Measurements from ENCODE around the gene GARRE1. TPM values are rescaled to one million over a fixed set of nuclear protein-coding genes. Genes with fewer than 3 reads are reported as not detected.
"Not testable (repeated sequence)": the region's sequence is repeated elsewhere in the genome, so short reads cannot be mapped to it uniquely, and the experiment has no call there.

Gene GARRE1
- total and polyA plus RNA-seq, 2 of the 8 experiments (the other 6 are each of a cell fraction or from before 2014, with no cell fraction given): 16.4 to 23.1 TPM

GRCh38 chr19:34216745-34217219 is 37.6 kb upstream of the GARRE1 start:
- FAIRE-seq; H3K79me2 ChIP-seq (ENCODE audit: control insufficient read depth in 1 of 2, insufficient read depth in 2 of 2, low read length in 2 of 2); H3K18ac ChIP-seq (ENCODE audit: extremely low read depth, low read length); H3K27me3 ChIP-seq (replicated peaks in 1 of 4; ENCODE audit: control insufficient read depth in 3 of 4, extremely low read depth in 1 of 4, insufficient read depth in 3 of 4, low read length in 3 of 4); H2BK15ac ChIP-seq (ENCODE audit: low read length); H3K23ac ChIP-seq (ENCODE audit: insufficient read length); H4K5ac ChIP-seq (ENCODE audit: insufficient read length, low read depth, low read length); H4K91ac ChIP-seq (replicated peaks; ENCODE audit: insufficient read length, low read length); H3K4ac ChIP-seq (replicated peaks; ENCODE audit: insufficient read length, low read depth, low read length); CTCF ChIA-PET (ENCODE audit: partially characterized antibody); H2BK5ac ChIP-seq (ENCODE audit: low read depth, low read length); H3K4me2 ChIP-seq (ENCODE audit: insufficient read depth in 1 of 2, low read depth in 2 of 2, low read length in 2 of 2); H3K4me3 ChIP-seq (ENCODE audit: extremely low read depth in 1 of 4, insufficient read depth in 2 of 4, low read depth in 3 of 4, low read length in 4 of 4); H2BK20ac ChIP-seq (ENCODE audit: low read length); H4K20me1 ChIP-seq (replicated peaks in 1 of 2; ENCODE audit: control insufficient read depth in 1 of 2, insufficient read depth in 2 of 2, low read length in 2 of 2); H3K79me1 ChIP-seq (ENCODE audit: low read depth, low read length); DNase-seq (ENCODE audit: low read depth in 1 of 2, low spot score in 2 of 2); H4K8ac ChIP-seq (ENCODE audit: extremely low read depth, insufficient read depth, low read length); H2BK120ac ChIP-seq (replicated peaks; ENCODE audit: low read depth, low read length); H3K23me2 ChIP-seq (ENCODE audit: low read depth, low read length); H3K14ac ChIP-seq (ENCODE audit: insufficient read length); H3K9ac ChIP-seq (replicated peaks in 1 of 4; ENCODE audit: extremely low read depth in 1 of 4, low read depth in 3 of 4, low read length in 3 of 4); H3K4me1 ChIP-seq (replicated peaks in 1 of 4; ENCODE audit: control insufficient read depth in 3 of 4, insufficient read depth in 4 of 4, low read length in 3 of 4); H3K9me3 ChIP-seq (ENCODE audit: insufficient read depth in 2 of 2, low read depth in 1 of 2, low read length in 1 of 2); H2BK12ac ChIP-seq (ENCODE audit: low read depth, low read length); H2AK5ac ChIP-seq (ENCODE audit: low read depth, low read length); H3K56ac ChIP-seq (replicated peaks; ENCODE audit: insufficient read length, low read depth, low read length); H2AFZ ChIP-seq (ENCODE audit: low read length); H3K27ac ChIP-seq (ENCODE audit: low read depth, low read length): not testable (repeated sequence)
- peaks cover 7 to 48% (median 28%) of the 10 kb centered on the region in 4 experiments for H3K36me3 ChIP-seq (ENCODE audit: control insufficient read depth in 2 of 4, insufficient read depth in 4 of 4, low read length in 3 of 4)
- POLR2A ChIA-PET (ENCODE audit: partially characterized antibody): interaction anchor here (0.6 kb wide), 1 partner anchor 13 kb away, joined by 4 read pairs; no protein-coding TSS in a partner anchor
- whole genome bisulfite sequencing, 2 experiments (ENCODE audit: extremely low coverage in 1 of 2, insufficient coverage in 1 of 2, insufficient read length in 1 of 2, insufficient replicate concordance in 2 of 2, low coverage in 1 of 2, low lambda C conversion rate in 2 of 2, missing lambda C conversion rate in 1 of 2): 94% methylated on average over 13 of the region's 14 CpGs; no CpG with 5 or more reads in 1 of the 2 experiments

Data from H1 (cell line).